HCT116 (cell line): Measurements from ENCODE around the gene SIN3B. TPM values are rescaled to one million over a fixed set of nuclear protein-coding genes. Genes with fewer than 3 reads are reported as not detected.
"Not testable (repeated sequence)": the region's sequence is repeated elsewhere in the genome, so short reads cannot be mapped to it uniquely, and the experiment has no call there.

Experiments used
- ATAC-seq: fragments of 200-7000 bp; cut with Tn5 transposase; 2 replicates; pipeline ENCODE4 v1.9.1; 2020; ENCODE audit warnings: mild to moderate bottlenecking, moderate library complexity
- BruUV-seq: library from RNA; stranded (reverse); fragments of 400-500 nt; replicated peaks from 2 replicates; lab custom pipeline; 2021; lab: Mats Ljungman, UMichigan
- CTCF ChIA-PET: fragments of 300-600 bp; sonication (Branson Sonifier 250); formaldehyde crosslinking; loops from one replicate; lab custom pipeline; 2021; ENCODE audit warnings: antibody characterized with exemption; lab: Charles Lee
- POLR2A ChIA-PET: fragments of 300-600, 350-600 bp; sonication (Branson Sonifier 250); formaldehyde crosslinking; loops from one replicate; lab custom pipeline; 2021; ENCODE audit warnings: antibody characterized with exemption; lab: Charles Lee
- RAD21 ChIA-PET, 2 experiments: fragments of 300-600 bp; sonication (Branson Sonifier 250); formaldehyde crosslinking; loops; one replicate each; lab custom pipeline; 2023; ENCODE audit warnings: low total read pairs in 2 of 2; ENCODE audit not compliant: uncharacterized antibody in 2 of 2, unreplicated experiment in 2 of 2, low non-redundant PET in 1 of 2; lab: Charles Lee
- DNase-seq: peaks from one replicate; pipeline ENCODE4 v3.0.0-alpha.2; 2010; ENCODE audit warnings: low read depth, low spot score
- H2AFZ ChIP-seq: fragments of 200-600 bp; shearing (Covaris generic), sonication (generic); 2 replicates; pipeline ENCODE4 v1.6.1; 2017; ENCODE audit warnings: low read depth, mixed run types, mixed read lengths, antibody characterized with exemption, low read length; ENCODE audit not compliant: poor library complexity, severe bottlenecking
- H3K27ac ChIP-seq: 2 replicates; pipeline ENCODE4 v1.5.1; 2012; ENCODE audit warnings: low read depth, low read length
- H3K27me3 ChIP-seq: fragments of 200-600 bp; sonication (generic); 2 replicates; pipeline ENCODE4 v1.6.1; 2016; ENCODE audit warnings: mixed run types, low read length, mixed read lengths; ENCODE audit not compliant: insufficient read depth
- H3K36me3 ChIP-seq, 2 experiments: fragments of 200-500 bp in 1 of 2; fragments of 200-600 bp in 1 of 2; sonication (Bioruptor generic) in 1 of 2; sonication (generic) in 1 of 2; 2 replicates each; pipeline versions ENCODE4 v1.5.1 to v1.6.1; 2014 to 2016; ENCODE audit warnings: low read length in 2 of 2, inconsistent platforms in 1 of 2, mixed read lengths in 1 of 2, mixed run types in 1 of 2; ENCODE audit not compliant: insufficient read depth in 2 of 2, control insufficient read depth in 1 of 2
- H3K4me1 ChIP-seq, 2 experiments: fragments of 200-600 bp in 1 of 2; sonication (generic) in 1 of 2; 2 replicates each; pipeline versions ENCODE4 v1.5.1 to v1.6.1; 2012 to 2017; ENCODE audit warnings: low read length in 2 of 2, inconsistent platforms in 1 of 2, mild to moderate bottlenecking in 1 of 2, mixed read lengths in 1 of 2, mixed run types in 1 of 2, moderate library complexity in 1 of 2; ENCODE audit not compliant: insufficient read depth in 2 of 2, control insufficient read depth in 1 of 2
- H3K4me2 ChIP-seq: fragments of 200-600 bp; sonication (generic); 2 replicates; pipeline ENCODE4 v1.6.1; 2017; ENCODE audit warnings: mixed run types, low read length, mixed read lengths
- H3K4me3 ChIP-seq, 2 experiments: fragments of 200-600 bp in 1 of 2; sonication (generic) in 1 of 2; replicated peaks in 1 of 2; 2 replicates each; pipeline ENCODE4 v1.5.1; 2011 to 2016; ENCODE audit warnings: low read length in 2 of 2, control low read depth in 1 of 2, low read depth in 1 of 2, mild to moderate bottlenecking in 1 of 2, mixed read lengths in 1 of 2, mixed run types in 1 of 2
- H3K79me2 ChIP-seq: fragments of 200-600 bp; sonication (generic); 2 replicates; pipeline ENCODE4 v1.6.1; 2017; ENCODE audit warnings: mild to moderate bottlenecking, mixed run types, low read length, moderate library complexity, mixed read lengths; ENCODE audit not compliant: insufficient read depth
- H3K9ac ChIP-seq: fragments of 200-600 bp; sonication (generic); 2 replicates; pipeline ENCODE4 v1.6.1; 2016; ENCODE audit warnings: low read length, mixed read lengths
- H3K9me2 ChIP-seq: fragments of 200-600 bp; sonication (generic), shearing (Covaris generic); 2 replicates; pipeline ENCODE4 v1.6.1; 2017; ENCODE audit warnings: mixed run types, mild to moderate bottlenecking, moderate library complexity; ENCODE audit not compliant: insufficient read depth
- H3K9me3 ChIP-seq, 2 experiments: fragments of 200-500 bp in 1 of 2; fragments of 200-600 bp in 1 of 2; sonication (Bioruptor generic) in 1 of 2; sonication (generic) in 1 of 2; 2 replicates each; pipeline ENCODE4 v1.6.1; 2014 to 2017; ENCODE audit warnings: low read length in 2 of 2, mixed read lengths in 2 of 2, inconsistent platforms in 1 of 2, low read depth in 1 of 2, mild to moderate bottlenecking in 1 of 2, mixed run types in 1 of 2, moderate library complexity in 1 of 2; ENCODE audit not compliant: control insufficient read depth in 1 of 2, insufficient read depth in 1 of 2
- H4K20me1 ChIP-seq: fragments of 200-600 bp; sonication (generic), shearing (Covaris generic); 2 replicates; pipeline ENCODE4 v1.6.1; 2017; ENCODE audit warnings: mixed run types, mild to moderate bottlenecking, moderate library complexity; ENCODE audit not compliant: insufficient read depth
- ELF1 ChIP-seq: IDR thresholded peaks from 2 replicates; pipeline ENCODE4 v1.6.1; 2012; ENCODE audit warnings: low read depth, borderline replicate concordance
- EZH2phosphoT487 ChIP-seq: fragments of 200-600 bp; IDR thresholded peaks from 2 replicates; pipeline ENCODE4 v1.6.1; 2018; ENCODE audit warnings: antibody characterized with exemption, borderline replicate concordance
- FOSL1 ChIP-seq: IDR thresholded peaks from 2 replicates; pipeline ENCODE4 v1.6.1; 2012; ENCODE audit warnings: low read depth
- POLR2A ChIP-seq: IDR thresholded peaks from 2 replicates; pipeline ENCODE4 v1.7.0; 2011; ENCODE audit warnings: borderline replicate concordance; ENCODE audit not compliant: insufficient read depth, insufficient read length; ENCODE audit errors: extremely low read depth
- REST ChIP-seq: IDR thresholded peaks from 2 replicates; pipeline ENCODE4 v1.6.1; 2012; ENCODE audit warnings: low read depth
- SIN3A ChIP-seq: IDR thresholded peaks from 2 replicates; pipeline ENCODE4 v1.6.1; 2012; ENCODE audit warnings: low read depth
- TCF7L2 ChIP-seq: IDR thresholded peaks from 2 replicates; pipeline ENCODE4 v1.7.0; 2011; ENCODE audit warnings: borderline replicate concordance, inconsistent platforms; ENCODE audit not compliant: insufficient read depth, insufficient read length; ENCODE audit errors: extremely low read depth
- ZNF274 ChIP-seq: fragments of 200-500 bp; sonication (Bioruptor generic); IDR thresholded peaks from 2 replicates; pipeline ENCODE4 v1.6.1; 2014; ENCODE audit warnings: mild to moderate bottlenecking, low read depth, low read length, inconsistent platforms
- intact Hi-C: fragments of 100-400 bp; cut with micrococcal nuclease; formaldehyde crosslinking; loops from 2 replicates; pipeline ENCODE4 v1.10.0; 2022
- total RNA-seq: library from RNA; stranded (reverse); gene quantifications from one replicate; pipeline ENCODE4 v1.2.1, GENCODE V29; 2021; ENCODE audit not compliant: unreplicated experiment

SIN3B gene
- total RNA-seq, 1 experiment from 2014 or later = 59.9 TPM

GRCh38 chr19:16798326-16798725, 30.9 kb upstream of the SIN3B start:
- not testable (repeated sequence) for BruUV-seq

GRCh38 chr19:16799740-16800139, 29.5 kb upstream of the SIN3B start:
- ChIA-PET CTCF (no interaction called here), RAD21 (no interaction called here), POLR2A (no interaction called here)
- no peaks in the 10 kb centered on the region for H3K9me2 ChIP-seq
- peaks cover 3 to 12% of the 10 kb centered on the region in 2 experiments; a peak in 2 of 4 replicates for H3K9me3 ChIP-seq
- H3K4me2 ChIP-seq = no peak overlapping the region
- ATAC-seq (no peak), DNase-seq (no peak)
- no peak overlapping the region for H3K27ac ChIP-seq
- H3K4me3 ChIP-seq = no peak overlapping the region
- H3K36me3 ChIP-seq = no peaks in the 10 kb centered on the region
- no peak for TF ChIP-seq SIN3A
- TF ChIP-seq POLR2A = no peak
- TF ChIP-seq EZH2phosphoT487 = no peak
- no peak for TF ChIP-seq ZNF274
- TF ChIP-seq TCF7L2 = no peak
- no peak for TF ChIP-seq REST
- no peak for TF ChIP-seq FOSL1
- no peak for TF ChIP-seq ELF1
- no peak overlapping the region for H3K9ac ChIP-seq
- intact Hi-C loops = no loop called here
- no peaks in the 10 kb centered on the region for H3K27me3 ChIP-seq
- no peaks in the 10 kb centered on the region for H3K79me2 ChIP-seq
- BruUV-seq = no TSS peak
- H4K20me1 ChIP-seq = no peaks in the 10 kb centered on the region
- H2AFZ ChIP-seq = no peak overlapping the region
- peaks cover 3 to 9% of the 10 kb centered on the region in 2 experiments; a peak in 3 of 4 replicates for H3K4me1 ChIP-seq

More at GRCh38 chr19:16798326-16798725, 30.9 kb upstream of the SIN3B start:
- intact Hi-C loops, H2AFZ ChIP-seq, H3K4me2 ChIP-seq, CTCF ChIA-PET, H3K27me3 ChIP-seq, H3K4me3 ChIP-seq, RAD21 ChIA-PET, H3K79me2 ChIP-seq, H3K4me1 ChIP-seq, H3K27ac ChIP-seq, H4K20me1 ChIP-seq, ATAC-seq, POLR2A ChIA-PET, H3K9me2 ChIP-seq, H3K36me3 ChIP-seq, H3K9ac ChIP-seq, DNase-seq: not testable (repeated sequence)
- peaks cover 3 to 12% of the 10 kb centered on the region in 2 experiments; a peak in 2 of 4 replicates for H3K9me3 ChIP-seq
